GM12865 (cell line): Measurements from ENCODE around the gene ADAT3.
A peak's percentile ranks its signal among the peaks of the same experiment; 100 is the strongest.

ENCODE experiments used
- DNase-seq: peaks from one replicate; pipeline ENCODE4 v3.0.0; 2010; ENCODE audit warnings: low read depth
- H3K4me3 ChIP-seq: 2 replicates; pipeline ENCODE4 v1.5.1; 2011; ENCODE audit warnings: mild to moderate bottlenecking, low read depth, low read length, control low read depth
- TF ChIP-seq, protein P1 (sequence below): IDR thresholded peaks from 2 replicates; pipeline ENCODE4 v1.5.1; 2011; ENCODE audit warnings: low read length, control low read depth, low read depth, inconsistent platforms; ENCODE audit not compliant: insufficient read depth; ENCODE audit errors: missing control alignments

Gene ADAT3

GRCh38 chr19:1943661-1944087, 38.5 kb downstream of the ADAT3 start:
- DNase-seq: no peak
- H3K4me3 ChIP-seq: peak overlapping the region; percentile 74
- TF ChIP-seq, protein P1, sequence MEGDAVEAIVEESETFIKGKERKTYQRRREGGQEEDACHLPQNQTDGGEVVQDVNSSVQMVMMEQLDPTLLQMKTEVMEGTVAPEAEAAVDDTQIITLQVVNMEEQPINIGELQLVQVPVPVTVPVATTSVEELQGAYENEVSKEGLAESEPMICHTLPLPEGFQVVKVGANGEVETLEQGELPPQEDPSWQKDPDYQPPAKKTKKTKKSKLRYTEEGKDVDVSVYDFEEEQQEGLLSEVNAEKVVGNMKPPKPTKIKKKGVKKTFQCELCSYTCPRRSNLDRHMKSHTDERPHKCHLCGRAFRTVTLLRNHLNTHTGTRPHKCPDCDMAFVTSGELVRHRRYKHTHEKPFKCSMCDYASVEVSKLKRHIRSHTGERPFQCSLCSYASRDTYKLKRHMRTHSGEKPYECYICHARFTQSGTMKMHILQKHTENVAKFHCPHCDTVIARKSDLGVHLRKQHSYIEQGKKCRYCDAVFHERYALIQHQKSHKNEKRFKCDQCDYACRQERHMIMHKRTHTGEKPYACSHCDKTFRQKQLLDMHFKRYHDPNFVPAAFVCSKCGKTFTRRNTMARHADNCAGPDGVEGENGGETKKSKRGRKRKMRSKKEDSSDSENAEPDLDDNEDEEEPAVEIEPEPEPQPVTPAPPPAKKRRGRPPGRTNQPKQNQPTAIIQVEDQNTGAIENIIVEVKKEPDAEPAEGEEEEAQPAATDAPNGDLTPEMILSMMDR: no peak

GRCh38 chr19:1944088-1944915, 39.1 kb downstream of the ADAT3 start:
- DNase-seq: no peak
- peak overlapping the region; percentile 74; the same call in 1 of the 2 replicates for H3K4me3 ChIP-seq
- TF ChIP-seq, protein P1: no peak

DNA sequence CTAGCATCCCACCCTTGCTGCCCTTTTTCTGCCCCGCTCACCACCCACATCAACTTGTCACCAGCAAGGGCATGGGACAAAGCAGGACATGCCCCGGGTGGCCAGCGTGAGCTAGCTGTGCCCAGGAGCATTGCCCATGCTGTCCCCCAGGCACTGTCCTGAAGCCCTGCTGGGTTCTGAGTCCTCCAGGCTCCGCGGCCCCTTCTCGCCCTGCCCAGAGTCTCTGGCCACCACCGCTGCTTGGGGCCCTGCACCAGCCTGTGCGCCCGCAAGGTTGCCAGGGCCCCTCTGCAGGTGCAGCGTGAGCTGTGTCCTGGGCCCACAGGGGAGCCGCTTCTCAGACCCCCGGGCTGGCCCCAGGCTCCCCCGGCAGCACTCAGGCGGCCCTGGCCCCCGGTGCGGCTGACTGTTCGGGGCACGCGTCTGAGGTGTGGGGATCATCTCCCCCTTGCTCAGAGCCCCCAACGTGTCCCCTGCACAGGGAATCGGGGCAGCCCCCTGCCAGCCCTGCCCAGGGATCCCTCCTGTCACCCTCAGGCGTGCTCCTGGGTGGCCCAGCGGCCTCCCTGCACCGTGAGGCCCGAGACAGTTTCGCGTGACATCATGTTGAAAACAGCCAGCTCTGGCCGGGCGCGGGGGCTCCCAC, 39.8 kb downstream of the ADAT3 start:
- TF ChIP-seq, protein P1: no peak
- no peak overlapping the region for H3K4me3 ChIP-seq

DNA sequence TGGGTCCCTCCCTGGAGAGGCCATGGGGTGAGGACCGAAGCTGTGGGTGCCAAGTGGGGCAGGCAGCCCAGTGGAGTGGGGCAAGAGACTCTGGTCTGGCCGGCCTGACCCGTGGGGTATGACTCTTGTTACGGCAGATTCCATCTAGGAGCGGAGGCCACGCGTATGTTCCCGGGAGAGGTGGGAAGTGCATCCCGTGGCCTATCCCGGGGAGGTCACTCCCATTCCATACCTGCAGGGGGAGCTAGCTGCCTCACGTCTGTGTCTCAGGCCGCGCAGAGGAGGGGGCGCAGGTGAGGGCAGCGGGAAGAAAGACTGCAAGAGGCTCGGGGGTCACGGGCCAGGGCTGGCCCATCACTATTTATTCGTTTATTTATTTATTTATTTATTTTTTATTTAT, 40.7 kb downstream of the ADAT3 start:
- DNase-seq: no peak
- TF ChIP-seq, protein P1: peak; percentile 47
- no peak overlapping the region for H3K4me3 ChIP-seq

More for the DNA sequence above, 39.8 kb downstream of the ADAT3 start:
- DNase-seq: no peak

GRCh38 chr19:1947651-1948209, 42.5 kb downstream of the ADAT3 start:
- no peak for DNase-seq
- no peak overlapping the region for H3K4me3 ChIP-seq
- TF ChIP-seq, protein P1: no peak

DNA sequence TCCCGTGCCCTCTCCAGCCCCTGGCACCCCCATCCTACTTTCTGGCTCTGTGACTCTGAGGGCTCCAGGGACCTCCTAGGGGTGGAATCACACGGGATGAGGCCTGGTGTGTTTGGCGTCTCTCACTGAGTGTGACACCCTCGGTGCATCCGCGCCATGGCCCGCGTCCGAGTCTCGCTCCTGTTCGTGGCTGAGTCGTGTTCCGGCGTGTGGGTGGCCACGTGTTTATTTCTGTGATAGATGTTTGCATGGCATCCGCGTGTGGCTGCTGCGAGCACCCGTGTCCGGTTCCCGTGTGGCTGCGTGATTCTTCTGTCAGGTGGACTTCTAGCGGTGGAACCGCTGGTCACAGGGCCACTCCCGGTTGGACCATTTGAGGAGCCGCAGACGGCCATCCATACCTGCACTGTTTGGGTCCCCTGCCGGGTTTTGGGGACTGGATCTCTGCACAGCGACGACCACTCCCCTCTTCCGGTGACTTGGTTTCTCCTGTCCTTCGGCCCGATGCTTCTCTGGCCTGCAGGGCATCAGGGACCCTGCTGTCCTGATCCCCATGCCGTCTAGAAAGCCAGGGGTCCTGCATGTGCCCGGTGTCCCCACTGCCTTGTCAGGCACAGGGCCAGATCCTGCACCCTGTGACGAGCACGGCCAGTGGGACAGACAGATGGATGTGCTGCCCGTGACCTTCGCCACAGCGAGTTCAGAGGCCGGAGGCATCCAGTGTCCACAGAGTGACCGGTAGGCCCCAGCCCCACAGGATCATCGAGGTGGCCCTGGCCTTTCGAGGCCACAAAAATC, 44.3 kb downstream of the ADAT3 start:
- no peak for DNase-seq
- TF ChIP-seq, protein P1: no peak
- H3K4me3 ChIP-seq: no peak overlapping the region
